Colonic mucosa (tissue), 4 donors: Measurements from ENCODE around the gene OR5K1. TPM values are rescaled to one million over a fixed set of nuclear protein-coding genes. Genes with fewer than 3 reads are reported as not detected.

Experiments
- DNase-seq: peaks from one replicate; pipeline ENCODE4 v3.0.0-alpha.2; 2020
- H3K27ac ChIP-seq: fragments of 200-600 bp; one replicate; pipeline ENCODE4 v1.8.0; 2021
- H3K27me3 ChIP-seq: fragments of 200-600 bp; one replicate; pipeline ENCODE4 v1.8.0; 2021
- H3K36me3 ChIP-seq: fragments of 200-600 bp; one replicate; pipeline ENCODE4 v1.8.0; 2021
- H3K4me1 ChIP-seq: fragments of 200-600 bp; one replicate; pipeline ENCODE4 v1.8.0; 2021; ENCODE audit warnings: mild to moderate bottlenecking
- H3K4me3 ChIP-seq: fragments of 200-600 bp; one replicate; pipeline ENCODE4 v1.8.0; 2021
- H3K9ac ChIP-seq, 2 donors: one replicate each; pipeline ENCODE4 v1.7.0; 2013; ENCODE audit warnings: control low read depth in 2 of 2, low read depth in 2 of 2, low read length in 2 of 2
- H3K9me3 ChIP-seq: fragments of 200-600 bp; one replicate; pipeline ENCODE4 v1.8.0; 2021
- CTCF ChIP-seq: fragments of 200-600 bp; IDR thresholded peaks from one replicate; pipeline ENCODE4 v1.8.0; 2022; ENCODE audit warnings: antibody characterized with exemption, mild to moderate bottlenecking
- intact Hi-C: fragments of 100-400 bp; cut with DNase I; formaldehyde crosslinking; loops from one replicate; pipeline ENCODE4 v1.14.1; 2022
- total RNA-seq, 2 donors: library from RNA; stranded (reverse); fragmentation: NEBNext Ultra II Directional in 1 of 2; extraction: Animal tissue kit (Norgen Biotek cat#: 25700) in 1 of 2; gene quantifications; one replicate each; pipeline ENCODE4 v1.2.1, GENCODE V29; 2021
- donor health status: healthy.
- donor health status: DM: no; HTN: no; CAD: no.
- donor health status: DM: no; HTN: no; CAD: no.

Gene OR5K1
- total RNA-seq, 2 donors from 2014 or later: not detected

GRCh38 chr3:98501270-98501669, 38.3 kb downstream of the OR5K1 start:
- Histone ChIP-seq H3K27me3 (no peaks in the 10 kb centered on the region), H3K27ac (no peak overlapping the region), H3K36me3 (no peaks in the 10 kb centered on the region), H3K9me3 (no peaks in the 10 kb centered on the region), H3K9ac (no peak overlapping the region), H3K4me1 (no peaks in the 10 kb centered on the region), H3K4me3 (no peak overlapping the region)
- DNase-seq: no peak
- intact Hi-C loops: no loop called here
- no peak for TF ChIP-seq CTCF

DNA sequence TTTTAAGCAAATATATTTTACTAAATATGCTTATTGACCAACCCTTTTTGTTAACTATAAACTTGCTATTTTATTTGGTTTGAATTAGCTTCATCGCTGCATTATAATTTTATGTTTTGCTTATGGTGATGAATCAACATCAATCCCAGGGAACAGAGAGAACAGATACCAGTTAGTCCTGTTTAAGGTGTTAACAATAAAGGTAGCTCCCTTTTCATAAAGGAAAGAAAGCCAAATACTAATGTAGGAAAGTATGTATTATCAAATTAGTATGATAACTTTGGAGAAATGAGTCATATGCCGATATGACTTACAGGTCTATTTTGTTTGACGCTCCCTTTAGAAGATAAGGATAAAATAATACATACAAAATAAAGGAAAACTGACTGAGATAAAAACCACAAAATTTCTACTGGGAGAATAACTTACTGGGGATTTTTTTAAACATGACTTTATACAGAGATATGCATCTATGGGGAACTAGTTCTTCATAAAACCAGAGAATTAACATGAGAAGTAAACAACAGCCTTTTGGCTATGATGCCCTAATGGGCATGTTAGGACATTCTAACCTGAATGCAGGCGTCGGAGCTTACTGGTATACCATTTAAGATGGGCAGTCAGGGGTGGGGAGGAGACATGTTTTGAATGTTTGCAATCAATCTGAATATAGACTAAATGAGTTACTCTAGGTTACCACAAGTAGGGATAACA, 39.0 kb downstream of the OR5K1 start:
- Histone ChIP-seq H3K4me1 (no peaks in the 10 kb centered on the region), H3K27me3 (no peaks in the 10 kb centered on the region), H3K27ac (no peak overlapping the region), H3K4me3 (no peak overlapping the region), H3K36me3 (no peaks in the 10 kb centered on the region), H3K9ac (no peak overlapping the region), H3K9me3 (no peaks in the 10 kb centered on the region)
- DNase-seq: no peak
- TF ChIP-seq CTCF: no peak
- intact Hi-C loops: no loop called here

- no peak for TF ChIP-seq CTCF
- Histone ChIP-seq H3K4me1 (no peaks in the 10 kb centered on the region), H3K36me3 (no peaks in the 10 kb centered on the region), H3K27me3 (no peaks in the 10 kb centered on the region), H3K4me3 (no peak overlapping the region), H3K27ac (no peak overlapping the region), H3K9ac (no peak overlapping the region), H3K9me3 (no peaks in the 10 kb centered on the region)
- intact Hi-C loops: no loop called here
- no peak for DNase-seq
Observed at GRCh38 chr3:98504539-98504938, 41.5 kb downstream of the OR5K1 start.

- Histone ChIP-seq H3K9ac (no peak overlapping the region), H3K36me3 (no peaks in the 10 kb centered on the region), H3K27me3 (no peaks in the 10 kb centered on the region), H3K4me1 (no peaks in the 10 kb centered on the region), H3K4me3 (no peak overlapping the region), H3K9me3 (no peaks in the 10 kb centered on the region), H3K27ac (no peak overlapping the region)
- no peak for DNase-seq
- intact Hi-C loops: no loop called here
- TF ChIP-seq CTCF: no peak
Observed at GRCh38 chr3:98508582-98508981, 45.6 kb downstream of the OR5K1 start.

- no peaks in the 10 kb centered on the region for H3K4me1 ChIP-seq
- H3K4me3 ChIP-seq: no peak overlapping the region
- H3K27me3 ChIP-seq: no peaks in the 10 kb centered on the region
- intact Hi-C loops: no loop called here
- DNase-seq: no peak
- H3K9me3 ChIP-seq: no peaks in the 10 kb centered on the region
- H3K36me3 ChIP-seq: no peaks in the 10 kb centered on the region
- no peak overlapping the region for H3K9ac ChIP-seq
- no peak overlapping the region for H3K27ac ChIP-seq
- TF ChIP-seq CTCF: no peak
Observed at GRCh38 chr3:98512576-98512975, 49.6 kb downstream of the OR5K1 start.
